ENCODE data around the gene ADIPOR1.

GRCh38 chr1:202951437-202951836, 6.7 kb downstream of the ADIPOR1 start:
- TF ChIP-seq CTCF (IDR thresholded peaks at IDR 0.05; ENCODE audit: low read depth, low read length) (no peak), EZH2phosphoT487 (IDR thresholded peaks at IDR 0.05; ENCODE audit: low read depth) (no peak)
